SKM-1 treated with dmso at 0.1 percent for 144 hours (cell line): Measurements from ENCODE around the gene ABCA12.

Experiments used
- DNase-seq: peaks from one replicate; lab custom pipeline; 2025; ENCODE audit not compliant: unreplicated experiment; lab: John Stamatoyannopoulos, UW

The ABCA12 gene

DNA sequence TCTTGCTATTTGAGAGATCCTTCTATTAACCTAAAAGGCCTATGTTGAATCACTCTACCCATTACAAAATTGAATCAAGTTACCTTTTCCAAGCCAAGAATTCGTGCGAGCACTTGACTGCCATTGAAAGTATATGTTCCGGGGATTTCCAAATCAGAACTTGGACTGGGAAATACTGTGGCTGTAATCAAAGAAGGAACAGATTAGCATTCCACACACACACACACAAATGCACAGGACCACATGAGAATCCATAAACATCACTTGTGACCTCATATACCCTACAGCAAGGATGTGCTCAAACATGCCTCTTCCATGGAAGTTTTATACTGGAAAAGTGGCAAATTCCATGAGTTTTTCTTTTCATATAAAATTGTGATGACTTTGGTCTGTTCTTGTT is 86.0 kb downstream of the ABCA12 start:
- DNase-seq, result no peak

DNA sequence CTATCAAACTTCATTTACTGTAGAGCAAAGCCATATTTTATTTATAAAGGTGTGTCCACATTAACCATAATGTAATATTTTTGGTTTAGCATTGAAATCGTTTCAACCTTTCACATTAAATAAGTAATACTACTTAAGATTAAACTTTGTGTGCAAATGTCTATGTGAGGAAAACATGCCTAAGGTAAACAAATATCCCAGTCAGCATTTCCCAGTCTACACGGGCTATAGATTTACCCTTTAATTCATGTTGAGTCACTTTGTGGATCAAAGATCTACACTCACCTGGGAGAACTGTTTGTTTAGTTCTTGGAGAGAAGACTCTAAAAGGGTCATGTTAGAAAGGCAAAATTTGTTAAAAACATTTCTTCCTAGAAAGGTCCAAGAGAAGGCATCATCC is 89.1 kb downstream of the ABCA12 start:
- no peak for DNase-seq

DNA sequence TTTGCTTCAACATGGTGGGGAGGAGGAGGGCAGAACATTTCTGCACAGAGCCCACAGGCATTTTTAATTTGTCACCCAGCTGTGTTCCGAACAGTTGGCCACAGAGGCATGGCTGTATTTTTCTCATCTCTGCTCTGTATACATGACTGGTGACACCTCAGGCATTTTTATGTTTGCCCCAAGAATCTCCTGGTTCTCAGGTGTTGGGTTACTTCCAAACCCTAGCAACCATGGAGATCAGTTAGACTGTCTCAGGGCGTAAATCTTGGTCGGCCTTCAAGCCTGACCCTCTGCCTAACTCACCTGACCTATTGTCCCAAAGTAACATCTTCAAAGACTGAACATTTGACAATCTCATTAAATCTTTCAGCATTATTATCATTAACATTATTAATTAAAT is 100.0 kb downstream of the ABCA12 start:
- DNase-seq, result no peak

DNA sequence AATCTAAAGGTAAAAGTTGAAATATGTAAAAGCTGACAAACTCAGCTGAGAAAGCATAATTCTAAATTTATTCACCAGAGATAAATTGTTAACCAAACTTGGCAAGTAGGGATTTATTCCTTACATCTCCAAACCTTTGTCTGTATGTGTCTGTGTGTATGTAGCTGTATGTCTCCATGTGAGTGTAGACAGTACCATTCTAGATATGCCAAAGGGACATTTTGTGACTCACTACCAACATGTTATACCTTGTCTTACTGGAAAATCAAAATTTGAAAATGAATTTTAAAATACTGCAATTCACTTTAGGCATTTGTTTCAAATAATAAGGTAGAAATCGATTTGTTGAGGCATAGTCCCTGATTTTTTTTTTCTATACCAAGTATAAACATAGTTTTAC is 102.1 kb downstream of the ABCA12 start:
- DNase-seq, result no peak

DNA sequence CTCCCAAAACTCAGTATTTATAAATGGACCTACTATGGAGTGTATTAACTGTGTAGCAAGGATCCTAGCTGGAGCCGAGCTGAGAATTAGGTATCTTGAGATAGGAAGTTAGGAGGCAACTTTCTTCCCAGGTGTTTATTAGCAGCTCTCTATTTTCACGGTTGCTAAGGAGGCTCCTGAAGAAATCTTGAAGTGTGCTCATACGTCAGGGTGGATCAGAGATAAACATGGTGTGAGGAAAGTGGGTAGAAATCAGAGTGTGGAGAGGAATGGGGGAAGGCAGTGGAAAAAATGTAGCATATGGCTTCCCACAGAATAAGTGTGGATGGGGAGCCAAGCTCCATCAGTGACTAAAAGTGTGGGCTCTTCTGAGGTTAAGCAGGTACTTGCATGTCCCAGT is 104.3 kb downstream of the ABCA12 start:
- DNase-seq, result no peak

DNA sequence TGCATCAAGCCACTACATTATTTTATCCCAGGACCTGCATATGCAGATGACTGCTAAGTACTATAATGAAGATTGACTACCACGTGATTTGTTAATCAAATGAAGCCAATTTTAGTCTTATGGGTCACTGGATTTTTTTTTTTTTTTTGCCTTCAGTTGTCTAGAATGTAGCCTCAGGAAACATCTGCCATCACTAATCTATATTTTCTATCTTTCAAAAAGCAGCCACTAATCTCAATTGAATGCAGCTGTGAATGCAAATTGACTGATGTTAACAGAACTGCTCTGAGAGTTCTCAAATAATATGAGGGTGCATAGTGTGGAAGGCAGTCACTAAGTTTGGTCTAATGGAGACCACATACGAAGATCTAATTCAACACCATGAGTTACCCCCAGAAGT is 106.3 kb downstream of the ABCA12 start:
- no peak for DNase-seq

DNA sequence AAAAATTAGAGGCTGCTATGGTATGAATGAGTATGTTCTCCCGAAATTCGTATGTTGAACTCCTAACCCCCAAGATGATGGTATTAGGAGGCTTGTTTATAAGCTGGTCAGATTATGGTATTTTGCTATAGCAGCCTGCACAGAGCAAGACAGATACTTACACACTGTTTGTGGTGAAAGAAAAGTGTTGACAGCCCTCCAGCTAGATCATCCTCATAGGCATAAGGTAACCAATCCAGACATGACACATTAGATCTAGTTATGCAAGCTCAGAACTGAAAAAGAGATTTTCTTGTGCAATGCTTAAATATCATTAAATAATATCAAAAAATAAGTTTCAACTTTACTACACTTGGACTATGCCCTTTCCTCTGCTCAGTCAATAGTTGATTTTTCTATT is 107.1 kb downstream of the ABCA12 start:
- DNase-seq, result no peak

DNA sequence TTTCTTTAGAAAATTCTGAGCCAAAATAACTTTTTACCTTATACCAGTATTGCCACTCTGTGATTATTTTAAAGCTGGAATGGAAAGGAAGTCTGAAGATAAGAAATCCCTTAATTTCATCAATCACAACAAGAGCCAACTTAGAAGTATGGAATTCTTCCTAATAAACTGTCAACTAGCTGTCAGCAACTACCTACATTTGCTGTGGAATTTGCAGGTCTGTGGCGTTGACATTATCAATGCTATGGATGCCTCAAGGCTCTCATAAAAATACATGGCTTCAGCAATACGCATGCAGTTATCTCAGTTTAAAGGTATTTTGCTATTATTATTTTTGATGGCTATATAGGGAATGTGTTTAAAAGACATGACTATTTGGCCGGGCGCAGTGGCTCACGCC is 108.5 kb downstream of the ABCA12 start:
- DNase-seq, result no peak

DNA sequence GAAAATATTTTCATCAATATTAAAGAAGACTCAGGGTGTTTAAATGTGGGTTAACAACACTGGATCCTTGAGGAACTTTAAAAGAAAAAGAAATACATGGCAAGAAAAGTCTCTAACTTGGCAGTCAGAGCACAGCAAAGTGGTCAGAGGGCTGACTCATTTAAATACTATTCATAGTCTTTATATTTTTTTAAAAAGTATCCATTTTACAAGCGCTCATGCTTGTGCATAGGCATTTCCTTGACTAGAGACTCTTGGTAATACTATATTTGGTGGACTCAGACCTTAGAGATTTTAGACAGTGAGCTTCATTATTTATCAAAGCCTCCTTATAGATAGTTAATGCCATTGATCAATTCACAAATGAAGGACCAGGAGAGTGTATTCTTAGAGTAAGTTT is 110.2 kb downstream of the ABCA12 start:
- no peak for DNase-seq

DNA sequence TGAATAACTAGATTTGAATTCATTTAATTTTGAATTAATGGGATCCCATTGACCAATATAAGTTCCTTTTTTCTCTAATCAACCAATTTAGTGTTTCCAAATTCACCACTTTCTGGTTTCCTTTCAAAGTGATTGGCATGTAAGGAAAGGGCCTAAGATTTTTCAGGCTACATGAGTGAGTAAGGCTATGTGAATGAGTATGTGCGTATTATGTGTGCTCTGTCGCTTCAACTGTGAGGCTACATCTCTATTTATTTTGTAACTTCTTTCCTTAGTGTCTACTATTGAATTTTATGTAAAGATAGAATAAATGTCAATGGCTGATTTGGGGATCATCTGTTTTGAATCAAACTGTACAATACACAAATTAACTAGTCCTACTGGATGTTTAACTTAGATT is 110.6 kb downstream of the ABCA12 start:
- DNase-seq, result no peak

DNA sequence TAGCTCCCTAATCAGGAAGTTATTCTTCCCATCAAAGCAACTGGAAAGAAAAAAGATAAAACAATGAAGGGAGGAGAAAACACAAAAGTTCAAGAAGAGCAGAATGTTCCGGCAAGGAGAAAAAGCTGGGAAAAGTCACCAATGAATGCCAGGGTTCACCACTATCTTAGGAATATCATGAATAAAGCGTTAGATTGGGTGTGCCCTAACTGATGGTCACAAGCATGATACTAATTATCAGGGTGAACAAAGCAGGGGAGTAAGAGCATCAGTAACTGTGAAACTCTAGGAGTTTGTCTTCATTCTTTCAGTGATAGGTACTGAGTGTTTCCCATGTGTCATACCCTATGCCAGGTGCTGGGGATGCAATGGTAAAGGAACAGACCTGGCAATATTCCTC is 115.5 kb downstream of the ABCA12 start:
- no peak for DNase-seq

DNA sequence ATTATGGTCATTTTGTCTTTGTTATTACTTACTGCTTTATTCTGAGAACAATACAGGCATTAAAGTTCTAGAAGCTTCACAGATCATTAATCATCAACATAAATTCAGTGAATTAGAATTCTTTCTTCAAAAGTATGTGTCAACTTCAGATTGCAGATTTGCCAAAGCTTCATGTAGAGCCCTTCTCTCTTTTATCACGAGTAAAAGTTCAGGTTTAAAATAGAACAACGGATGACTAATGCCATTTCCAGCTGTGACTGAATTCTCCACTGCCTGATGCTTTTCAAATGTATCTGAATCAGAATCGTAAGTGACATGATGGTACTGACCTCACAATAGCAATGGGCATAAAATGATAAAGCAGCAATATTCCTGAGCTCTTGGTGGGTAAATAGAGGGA is 116.0 kb downstream of the ABCA12 start:
- no peak for DNase-seq

DNA sequence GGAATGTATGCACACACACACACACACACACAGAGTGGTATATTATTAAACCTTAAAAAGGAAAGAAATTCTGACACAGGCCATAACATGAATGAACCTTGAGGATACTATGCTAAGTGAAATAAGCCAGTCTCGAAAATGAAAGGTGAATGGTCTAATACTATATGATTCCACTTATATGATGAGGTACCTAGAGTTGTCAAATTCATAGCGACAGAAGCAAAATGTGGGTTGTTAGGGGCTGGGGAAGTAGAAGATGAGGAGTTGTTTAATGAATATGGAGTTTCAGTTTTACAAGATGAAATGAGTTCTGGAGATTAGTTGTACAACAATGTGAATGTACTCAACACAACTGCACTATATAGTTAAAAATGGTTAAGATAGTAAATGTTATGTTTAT is 118.1 kb downstream of the ABCA12 start:
- DNase-seq, result no peak

DNA sequence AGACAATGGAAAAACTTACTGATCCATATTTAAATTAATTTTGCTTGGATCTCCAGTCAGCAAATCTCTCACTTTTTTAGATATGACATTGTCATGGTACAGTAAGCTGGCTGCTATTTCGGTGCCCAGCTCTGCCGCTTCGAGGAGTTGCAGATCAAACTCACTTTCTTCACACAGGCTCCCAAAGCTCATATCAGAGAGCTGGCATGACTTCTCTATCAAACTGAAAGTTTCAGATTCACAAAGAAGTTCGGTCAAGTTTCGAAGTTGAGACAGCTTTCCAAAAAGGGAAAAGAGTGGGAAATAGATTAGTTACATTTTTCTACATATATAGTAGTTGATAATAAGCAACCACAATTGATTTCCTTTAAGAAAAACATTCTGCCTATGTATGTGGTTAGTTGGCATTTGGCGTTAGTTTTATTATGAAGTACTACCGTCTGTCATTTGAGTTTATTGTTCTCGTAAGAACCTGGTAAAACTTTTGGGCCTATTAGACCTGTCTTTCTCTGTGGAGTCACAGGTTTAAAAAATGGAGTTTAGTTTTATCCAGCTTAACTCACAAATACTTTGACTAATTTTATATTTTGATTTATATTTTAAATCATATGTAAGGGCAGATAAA is 118.8 kb downstream of the ABCA12 start:
- no peak for DNase-seq

DNA sequence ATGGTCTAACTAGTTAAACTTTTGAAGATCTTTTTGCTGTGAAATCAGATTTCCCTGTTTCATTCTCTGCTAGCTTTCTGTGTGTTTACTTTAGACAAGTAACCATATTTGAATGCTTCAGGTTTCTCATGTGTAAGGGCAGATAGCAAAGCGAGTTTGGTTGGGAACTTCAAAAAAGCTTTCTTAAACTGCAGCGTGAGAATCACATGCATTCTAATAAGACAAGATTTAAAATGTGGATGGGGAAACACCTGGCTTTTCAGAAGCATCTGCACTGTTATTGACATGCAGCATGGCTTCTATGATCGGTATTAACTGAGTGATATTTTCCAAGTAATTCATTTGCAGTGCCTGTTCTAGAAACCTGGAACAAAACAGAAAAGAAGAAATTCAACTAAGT is 119.3 kb downstream of the ABCA12 start:
- DNase-seq, result no peak

DNA sequence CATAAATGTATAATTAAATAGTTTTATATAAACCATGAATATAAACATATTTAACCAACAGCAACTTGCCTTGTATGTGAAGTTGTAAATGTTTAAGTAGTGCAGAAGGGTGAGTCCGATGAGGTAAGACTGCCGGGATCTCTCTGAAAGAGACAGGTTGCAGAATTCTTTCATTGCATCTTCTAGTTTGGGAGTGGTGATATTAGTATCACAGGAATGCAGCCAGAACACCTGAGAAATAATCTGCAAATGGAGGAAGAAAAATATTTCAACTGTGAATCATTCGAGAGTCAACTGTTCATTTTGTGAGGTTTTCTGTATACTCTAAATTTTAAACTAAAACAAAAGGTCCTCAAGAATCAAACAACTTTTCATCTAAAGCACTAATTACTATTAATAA is 123.0 kb downstream of the ABCA12 start:
- no peak for DNase-seq

DNA sequence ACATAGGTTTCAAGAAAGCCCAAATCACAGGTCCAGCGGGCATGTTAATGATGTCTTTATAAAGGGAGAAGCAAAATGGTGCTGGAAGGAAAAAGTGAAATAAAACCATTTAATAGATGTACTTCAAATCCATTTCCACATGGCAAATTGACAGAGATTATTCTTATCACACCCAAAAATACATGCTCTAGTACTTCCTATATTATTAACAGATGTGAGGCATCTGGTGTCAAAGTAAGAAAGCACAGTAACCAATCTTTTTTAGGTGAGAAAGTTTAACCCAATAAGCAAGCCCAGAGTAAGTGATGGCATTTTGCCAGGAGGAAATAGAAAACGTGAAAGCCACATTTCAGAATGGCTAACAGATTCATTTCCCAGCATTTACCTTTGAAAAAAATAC is 128.0 kb downstream of the ABCA12 start:
- DNase-seq, result no peak

DNA sequence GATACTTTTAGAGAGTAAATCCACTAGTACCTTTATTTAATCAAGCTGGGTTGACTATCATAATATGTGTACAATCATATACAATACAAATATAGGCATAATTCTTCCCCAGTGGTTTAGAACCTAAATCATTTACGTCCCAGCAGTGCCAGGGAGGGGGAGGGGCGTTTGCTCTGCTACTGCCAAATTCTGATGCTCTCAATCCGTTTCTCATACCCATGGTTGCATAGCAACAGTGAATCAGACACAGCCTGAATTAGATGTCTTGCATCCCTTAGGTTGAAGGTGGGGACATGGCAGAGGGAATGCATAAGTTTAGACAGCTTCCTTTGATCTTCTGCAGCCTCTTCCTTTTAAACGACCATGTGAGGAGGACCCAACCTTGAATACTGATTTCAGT is 135.4 kb downstream of the ABCA12 start:
- DNase-seq, result no peak

DNA sequence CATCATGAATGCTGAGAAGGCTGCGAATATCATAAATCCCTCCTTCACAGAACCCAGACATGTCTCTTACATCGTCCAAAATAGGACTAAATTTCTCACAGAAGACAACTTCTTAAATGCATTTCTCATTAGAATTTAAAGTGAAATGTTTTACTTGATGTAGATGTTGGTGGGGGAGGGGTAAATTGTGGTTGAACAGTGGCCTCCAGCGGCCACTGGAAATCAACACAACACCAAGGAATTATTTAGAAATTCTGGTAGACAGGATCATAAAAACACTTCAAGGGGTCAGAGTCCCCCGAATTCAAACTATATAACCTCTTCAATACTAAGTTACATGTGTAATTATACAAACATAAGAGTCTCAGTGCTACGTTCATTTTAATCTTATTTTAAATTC is 135.9 kb downstream of the ABCA12 start:
- DNase-seq, result no peak

DNA sequence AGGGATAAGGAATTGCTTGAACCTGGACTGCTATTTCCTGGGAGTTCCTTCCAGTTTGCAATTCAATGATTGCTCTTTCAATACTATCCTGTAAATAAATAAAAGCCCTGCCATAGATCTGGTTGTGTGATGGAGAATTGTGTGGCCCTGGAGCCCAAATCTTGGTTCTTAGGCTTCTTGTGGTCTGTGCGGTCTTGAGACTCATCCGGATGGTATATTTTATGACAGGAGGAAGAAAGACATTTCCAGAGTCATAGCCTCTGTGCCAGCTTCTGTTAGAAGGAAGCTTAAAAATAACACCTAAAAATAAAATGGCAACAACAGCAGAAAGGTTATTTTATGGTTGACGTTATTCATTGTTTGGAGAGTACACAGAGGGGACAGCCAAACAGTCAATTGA is 137.7 kb downstream of the ABCA12 start:
- no peak for DNase-seq

DNA sequence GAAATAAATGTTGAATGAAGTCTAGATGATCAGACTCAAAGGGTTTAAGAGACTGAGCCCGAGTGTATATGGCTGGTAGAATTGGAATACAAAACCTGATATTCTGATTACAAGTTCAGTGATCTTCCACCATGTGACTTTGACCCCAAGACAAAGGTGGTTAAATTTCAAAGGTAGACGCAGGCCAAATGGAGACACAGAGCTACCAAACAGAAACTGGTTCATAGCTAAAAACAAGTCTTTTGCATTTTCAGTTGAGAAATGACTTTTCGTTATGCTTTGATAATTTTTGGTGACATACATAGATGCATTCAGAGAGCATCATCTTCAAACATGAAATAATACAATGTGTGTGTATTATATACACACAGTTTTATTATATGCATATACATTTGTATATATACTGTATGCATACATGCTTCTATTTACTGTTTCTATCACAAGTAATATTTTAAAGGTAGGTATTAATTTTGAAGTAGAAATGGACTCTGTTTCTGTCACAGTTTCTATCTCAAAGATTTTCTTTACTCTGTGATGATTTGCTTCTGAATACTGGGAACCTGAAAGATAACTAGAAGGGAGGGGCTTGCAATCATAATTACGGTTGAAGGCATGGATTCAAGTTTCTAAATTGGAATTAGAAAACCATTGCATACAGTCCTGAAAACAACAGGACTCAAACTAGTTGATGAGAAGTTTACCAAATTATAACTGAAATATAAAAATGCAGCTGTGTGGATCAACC is 142.3 kb downstream of the ABCA12 start:
- DNase-seq, result no peak

DNA sequence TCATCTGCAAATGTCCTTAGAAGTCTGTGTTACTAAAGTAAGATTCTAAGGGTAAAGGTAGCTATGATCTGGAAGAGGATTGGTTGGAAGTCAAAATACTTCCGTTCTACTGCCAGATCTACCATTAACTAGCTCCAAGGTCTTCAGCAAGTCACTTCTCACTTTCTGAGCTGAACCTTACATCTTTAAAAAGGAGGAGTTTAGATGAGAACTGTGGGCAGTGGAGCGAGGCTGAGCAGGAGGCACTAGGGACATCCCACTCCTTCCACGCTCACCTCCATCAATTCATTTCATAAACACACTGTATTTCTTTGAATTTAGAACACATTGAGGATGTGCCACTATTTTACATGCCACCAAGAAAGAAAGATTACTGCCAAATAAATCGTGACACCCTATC is 143.0 kb downstream of the ABCA12 start:
- DNase-seq, result no peak

DNA sequence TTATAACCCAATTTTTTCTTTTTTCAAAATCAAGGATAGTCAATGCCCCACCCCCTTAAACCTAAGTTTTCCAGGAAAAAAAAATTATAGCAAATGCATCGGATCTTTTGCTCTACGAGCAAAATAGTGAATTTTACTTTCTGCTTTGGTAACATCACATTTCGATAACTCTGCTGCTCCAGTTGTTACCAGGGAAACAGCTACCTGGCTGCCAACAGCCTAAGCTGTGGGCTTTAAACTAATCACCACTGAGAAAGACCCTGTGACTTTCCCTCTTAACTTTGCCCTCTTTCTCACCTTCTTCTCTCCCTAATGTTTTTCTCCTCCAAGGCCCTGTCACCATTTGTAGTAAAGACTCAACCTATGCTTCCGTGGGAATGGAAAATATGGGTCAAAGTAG is 145.5 kb downstream of the ABCA12 start:
- no peak for DNase-seq
